SU-DHL-6 (cell line): Measurements from ENCODE around the gene RGCC.

Experiments
- H2AFZ ChIP-seq: fragments of 200-600 bp; sonication (generic); 2 replicates; pipeline ENCODE4 v1.6.1; 2014; ENCODE audit warnings: low read depth, mild to moderate bottlenecking, moderate library complexity, mixed read lengths, antibody characterized with exemption, low read length; ENCODE audit not compliant: severe bottlenecking
- H3F3A ChIP-seq: fragments of 200-600 bp; shearing (Covaris generic); 2 replicates; pipeline ENCODE4 v1.6.0; 2016; ENCODE audit warnings: antibody characterized with exemption, mild to moderate bottlenecking; ENCODE audit not compliant: insufficient read depth
- H3K27ac ChIP-seq: fragments of 200-600 bp; sonication (generic); 2 replicates; pipeline ENCODE4 v1.5.1; 2016; ENCODE audit warnings: low read depth, mild to moderate bottlenecking, low read length, moderate library complexity, mixed read lengths
- H3K27me3 ChIP-seq: fragments of 200-600 bp; sonication (generic), shearing (Covaris generic); 2 replicates; pipeline ENCODE4 v1.6.0; 2014; ENCODE audit warnings: mild to moderate bottlenecking, low read length
- H3K36me3 ChIP-seq: fragments of 200-600 bp; sonication (generic); 2 replicates; pipeline ENCODE4 v1.6.1; 2014; ENCODE audit warnings: mild to moderate bottlenecking, low read length, mixed read lengths
- H3K4me2 ChIP-seq: fragments of 300-600, 200-600 bp; shearing (Covaris generic), sonication (generic); 2 replicates; pipeline ENCODE4 v1.6.0; 2014; ENCODE audit warnings: low read length, low read depth, mild to moderate bottlenecking; ENCODE audit not compliant: poor library complexity, severe bottlenecking
- H3K4me3 ChIP-seq: fragments of 200-600 bp; sonication (generic); 2 replicates; pipeline ENCODE4 v1.5.1; 2014; ENCODE audit warnings: antibody characterized with exemption, low read length, mild to moderate bottlenecking, mixed read lengths; ENCODE audit not compliant: insufficient read depth, poor library complexity, severe bottlenecking
- H3K79me2 ChIP-seq: fragments of 200-600 bp; sonication (generic); 2 replicates; pipeline ENCODE4 v1.6.1; 2014; ENCODE audit warnings: mild to moderate bottlenecking, low read length, moderate library complexity; ENCODE audit not compliant: insufficient read depth
- H3K9ac ChIP-seq: fragments of 200-600 bp; sonication (generic); 2 replicates; pipeline ENCODE4 v1.7.0; 2014; ENCODE audit warnings: mild to moderate bottlenecking, low read length
- H3K9me2 ChIP-seq: fragments of 200-600 bp; sonication (generic); replicated peaks from 2 replicates; pipeline ENCODE4 v1.6.1; 2014; ENCODE audit warnings: low read length; ENCODE audit not compliant: insufficient read depth
- H3K9me3 ChIP-seq: fragments of 200-600 bp; sonication (generic); 2 replicates; pipeline ENCODE4 v1.6.1; 2014; ENCODE audit warnings: low read length, mixed read lengths; ENCODE audit not compliant: insufficient read depth
- H4K20me1 ChIP-seq: fragments of 200-600 bp; sonication (generic); 2 replicates; pipeline ENCODE4 v1.6.1; 2014; ENCODE audit warnings: low read depth, mild to moderate bottlenecking, antibody characterized with exemption, low read length, moderate library complexity, mixed read lengths
- EZH2phosphoT487 ChIP-seq: fragments of 200-600 bp; sonication (generic), shearing (Covaris generic); conservative IDR thresholded peaks from 2 replicates; pipeline ENCODE4 v1.6.1; 2018; ENCODE audit warnings: mild to moderate bottlenecking, antibody characterized with exemption, low read length, moderate library complexity, mixed read lengths
- TF ChIP-seq, protein P1 (sequence below): fragments of 200-600 bp; sonication (generic); IDR thresholded peaks from one replicate; pipeline ENCODE4 v1.5.1; 2017; ENCODE audit warnings: antibody characterized with exemption, mild to moderate bottlenecking, low read length, moderate library complexity; ENCODE audit not compliant: insufficient read depth, poor library complexity, severe bottlenecking

The RGCC gene

GRCh38 chr13:41499452-41499851 lies 42.1 kb downstream of the RGCC start:
- Histone ChIP-seq H3F3A (peaks cover 40% of the 10 kb centered on the region), H3K4me2 (peak overlapping the region; percentile 78), H3K9me2 (no peaks in the 10 kb centered on the region), H3K27ac (peak overlapping the region; percentile 99; the same call in 1 of the 2 replicates), H3K27me3 (no peaks in the 10 kb centered on the region), H3K36me3 (peaks cover 3% of the 10 kb centered on the region), H2AFZ (peak overlapping the region; percentile 4), H4K20me1 (no peaks in the 10 kb centered on the region), H3K79me2 (no peaks in the 10 kb centered on the region), H3K9me3 (peaks cover 3% of the 10 kb centered on the region; the same call in 1 of the 2 replicates), H3K4me3 (no peak overlapping the region), H3K9ac (no peak overlapping the region)
- no peak for TF ChIP-seq EZH2phosphoT487
- TF ChIP-seq, protein P1, sequence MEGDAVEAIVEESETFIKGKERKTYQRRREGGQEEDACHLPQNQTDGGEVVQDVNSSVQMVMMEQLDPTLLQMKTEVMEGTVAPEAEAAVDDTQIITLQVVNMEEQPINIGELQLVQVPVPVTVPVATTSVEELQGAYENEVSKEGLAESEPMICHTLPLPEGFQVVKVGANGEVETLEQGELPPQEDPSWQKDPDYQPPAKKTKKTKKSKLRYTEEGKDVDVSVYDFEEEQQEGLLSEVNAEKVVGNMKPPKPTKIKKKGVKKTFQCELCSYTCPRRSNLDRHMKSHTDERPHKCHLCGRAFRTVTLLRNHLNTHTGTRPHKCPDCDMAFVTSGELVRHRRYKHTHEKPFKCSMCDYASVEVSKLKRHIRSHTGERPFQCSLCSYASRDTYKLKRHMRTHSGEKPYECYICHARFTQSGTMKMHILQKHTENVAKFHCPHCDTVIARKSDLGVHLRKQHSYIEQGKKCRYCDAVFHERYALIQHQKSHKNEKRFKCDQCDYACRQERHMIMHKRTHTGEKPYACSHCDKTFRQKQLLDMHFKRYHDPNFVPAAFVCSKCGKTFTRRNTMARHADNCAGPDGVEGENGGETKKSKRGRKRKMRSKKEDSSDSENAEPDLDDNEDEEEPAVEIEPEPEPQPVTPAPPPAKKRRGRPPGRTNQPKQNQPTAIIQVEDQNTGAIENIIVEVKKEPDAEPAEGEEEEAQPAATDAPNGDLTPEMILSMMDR = no peak

DNA sequence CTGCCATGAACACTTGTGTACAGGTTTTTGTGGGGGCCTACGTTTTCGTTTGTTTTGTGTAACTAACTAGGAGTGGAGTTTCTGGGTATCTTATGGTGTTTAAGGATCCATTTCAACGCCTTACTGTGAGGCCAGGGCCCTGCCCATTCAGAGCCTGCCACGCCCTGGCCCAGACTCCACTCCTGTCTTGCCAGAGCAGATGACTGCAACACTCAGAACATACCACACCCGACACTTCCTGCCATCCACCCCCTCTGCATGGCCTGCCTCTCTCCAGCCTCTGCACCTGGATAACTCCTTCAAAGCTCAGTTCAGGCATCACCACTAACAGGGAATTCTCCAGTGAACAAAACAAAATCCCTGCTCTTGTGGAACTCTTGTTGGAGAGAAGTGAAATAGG lies 43.2 kb downstream of the RGCC start:
- peaks cover 41% of the 10 kb centered on the region for H3F3A ChIP-seq
- H3K9ac ChIP-seq = peak overlapping the region; percentile 57
- peaks cover 3% of the 10 kb centered on the region; the same call in 1 of the 2 replicates for H3K9me3 ChIP-seq
- peaks cover 3% of the 10 kb centered on the region for H3K36me3 ChIP-seq
- H3K4me2 ChIP-seq = peak overlapping the region; percentile 78
- H3K9me2 ChIP-seq = no peaks in the 10 kb centered on the region
- no peak for TF ChIP-seq EZH2phosphoT487
- TF ChIP-seq, protein P1 = no peak
- peak overlapping the region; percentile 4 for H2AFZ ChIP-seq
- H3K79me2 ChIP-seq = no peaks in the 10 kb centered on the region
- H3K4me3 ChIP-seq = peak overlapping the region; percentile 40
- H3K27me3 ChIP-seq = no peaks in the 10 kb centered on the region
- H3K27ac ChIP-seq = peak overlapping the region; percentile 99
- no peaks in the 10 kb centered on the region for H4K20me1 ChIP-seq

DNA sequence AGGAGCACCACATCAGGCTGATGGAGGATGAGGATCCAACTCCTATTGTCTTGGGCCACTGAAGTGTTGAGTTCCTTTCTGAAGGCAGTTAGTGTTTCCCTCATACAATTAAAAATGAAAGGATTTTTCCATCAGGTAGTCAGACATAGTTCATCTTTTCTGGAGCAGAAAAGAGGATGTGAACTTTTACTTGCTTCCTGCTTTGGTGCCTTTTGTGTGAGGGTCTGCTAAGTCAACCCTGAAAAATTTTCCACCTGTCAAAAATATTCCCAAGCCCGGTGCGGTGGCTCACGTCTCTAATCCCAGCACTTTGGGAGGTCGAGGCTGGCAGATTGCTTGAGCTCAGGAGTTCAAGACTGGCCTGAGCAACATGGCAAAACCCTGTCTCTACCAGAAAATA lies 43.9 kb downstream of the RGCC start:
- Histone ChIP-seq H4K20me1 (no peaks in the 10 kb centered on the region), H3K27ac (peak overlapping the region; percentile 99), H3K9me2 (no peaks in the 10 kb centered on the region), H3F3A (peaks cover 47% of the 10 kb centered on the region), H3K9ac (peak overlapping the region; percentile 57), H3K4me3 (peak overlapping the region; percentile 40), H3K9me3 (peaks cover 3% of the 10 kb centered on the region; the same call in 1 of the 2 replicates), H2AFZ (no peak overlapping the region), H3K79me2 (no peaks in the 10 kb centered on the region), H3K36me3 (peaks cover 3% of the 10 kb centered on the region), H3K4me2 (peak overlapping the region; percentile 78), H3K27me3 (no peaks in the 10 kb centered on the region)
- no peak for TF ChIP-seq EZH2phosphoT487
- TF ChIP-seq, protein P1 = no peak
